Epidermal melanocyte (primary cell): Measurements from ENCODE around the gene F10.

Experiments used
- DNase-seq: peaks from one replicate; pipeline ENCODE4 v3.0.0; 2011; ENCODE audit warnings: low spot score; ENCODE audit not compliant: insufficient read length

Gene F10

GRCh38 chr13:113129921-113130750 is 7.5 kb downstream of the F10 start:
- DNase-seq = no peak

GRCh38 chr13:113135281-113135760 is 12.7 kb downstream of the F10 start:
- no peak for DNase-seq

- DNase-seq = no peak
Observed at GRCh38 chr13:113137691-113138298, 15.2 kb downstream of the F10 start.

- DNase-seq = no peak
Observed at GRCh38 chr13:113138792-113139551, 16.4 kb downstream of the F10 start.

- DNase-seq = no peak
Observed at GRCh38 chr13:113139577-113139976, 17.0 kb downstream of the F10 start.

GRCh38 chr13:113140677-113141600 is 18.3 kb downstream of the F10 start:
- no peak for DNase-seq

GRCh38 chr13:113141601-113141970 is 19.0 kb downstream of the F10 start:
- no peak for DNase-seq

- DNase-seq = no peak
Observed at GRCh38 chr13:113142876-113143275, 20.3 kb downstream of the F10 start.

- no peak for DNase-seq
Observed at GRCh38 chr13:113143466-113144254, 21.1 kb downstream of the F10 start.

GRCh38 chr13:113144255-113144629 is 21.6 kb downstream of the F10 start:
- DNase-seq = no peak

GRCh38 chr13:113145496-113145895 is 22.9 kb downstream of the F10 start:
- DNase-seq = no peak

- no peak for DNase-seq
Observed at GRCh38 chr13:113145911-113146598, 23.5 kb downstream of the F10 start.

GRCh38 chr13:113146750-113147149 is 24.2 kb downstream of the F10 start:
- no peak for DNase-seq

- DNase-seq = no peak
Observed at GRCh38 chr13:113147206-113147605, 24.6 kb downstream of the F10 start.

- DNase-seq = no peak
Observed at GRCh38 chr13:113148407-113148806, 25.8 kb downstream of the F10 start.

GRCh38 chr13:113148940-113149503 is 26.4 kb downstream of the F10 start:
- DNase-seq = no peak

- DNase-seq = no peak
Observed at GRCh38 chr13:113149711-113150549, 27.3 kb downstream of the F10 start.

GRCh38 chr13:113150550-113151365 is 28.2 kb downstream of the F10 start:
- no peak for DNase-seq
